ENCODE data around the gene ARHGAP26. TPM values are rescaled to one million over a fixed set of nuclear protein-coding genes. Genes with fewer than 3 reads are reported as not detected.
A peak's percentile ranks its signal among the peaks of the same experiment; 100 is the strongest.

The ARHGAP26 gene
- polyA plus RNA-seq, 1 donor (not counting 4 experiments of a cell fraction or from before 2014, with no cell fraction given), result 3.9 TPM

DNA sequence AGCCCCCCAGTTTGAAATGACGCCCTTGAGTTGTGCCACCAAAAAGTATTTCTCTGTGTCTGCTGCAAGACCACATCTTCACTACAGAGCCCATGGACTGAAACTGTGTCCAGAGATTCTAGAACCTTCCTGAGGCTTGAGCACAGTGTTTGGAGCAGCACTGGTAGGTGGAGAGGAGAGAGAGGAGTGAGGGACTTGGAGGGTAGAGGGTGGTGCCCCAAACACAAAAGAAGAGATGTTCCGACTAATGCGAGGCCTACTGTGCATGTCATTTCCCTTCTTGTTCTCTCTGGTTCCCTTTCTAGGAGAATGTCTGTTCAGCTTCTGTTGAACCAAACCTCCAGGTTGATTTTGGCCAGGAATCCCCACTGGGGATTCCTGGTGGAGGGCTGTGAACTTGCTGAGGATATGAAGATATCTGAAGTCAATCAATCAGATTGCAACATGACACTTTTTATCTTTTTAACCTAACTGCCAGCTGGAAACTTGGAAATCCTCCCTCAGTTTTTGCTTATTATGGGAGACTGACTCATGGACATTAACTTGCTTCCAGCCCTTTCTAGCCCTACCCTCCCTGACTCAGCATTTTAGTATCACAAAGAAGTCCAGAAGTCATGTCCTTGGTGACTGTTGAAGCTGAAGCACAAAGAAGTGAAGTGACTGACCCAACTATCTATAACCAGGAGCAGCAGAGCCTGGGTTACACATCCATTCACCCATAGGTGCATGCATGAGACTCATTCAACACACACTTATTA, 478.8 kb downstream of the ARHGAP26 start:
- H2AFZ ChIP-seq (ENCODE audit: control insufficient read depth, low read length), result no peak overlapping the region
- H3K9me1 ChIP-seq (ENCODE audit: control insufficient read depth, extremely low read depth, insufficient read depth, low read length), result no peaks in the 10 kb centered on the region
- peak; percentile 86 for FAIRE-seq
- peak overlapping the region; percentile 44 for H3K4me2 ChIP-seq (ENCODE audit: control insufficient read depth, extremely low read depth, insufficient read depth, low read depth, low read length)
- H3K4me3 ChIP-seq (ENCODE audit: control insufficient read depth in 2 of 3, extremely low read depth in 1 of 3, insufficient read depth in 2 of 3, low read depth in 1 of 3, low read length in 3 of 3), result no peak overlapping the region
- no peaks in the 10 kb centered on the region for H3K27me3 ChIP-seq (ENCODE audit: control insufficient read depth, extremely low read depth, insufficient read depth, low read length)
- H3K4me1 ChIP-seq (ENCODE audit: control insufficient read depth, extremely low read depth, insufficient read depth, low read length), result peaks cover 47% of the 10 kb centered on the region
- H4K20me1 ChIP-seq (ENCODE audit: control insufficient read depth, extremely low read depth, insufficient read depth, low read length), result no peaks in the 10 kb centered on the region
- DNase-seq (ENCODE audit: low read depth, low spot score), result peak; percentile 66
- no peaks in the 10 kb centered on the region for H3K36me3 ChIP-seq (ENCODE audit: control insufficient read depth in 2 of 2, extremely low read depth in 1 of 2, insufficient read depth in 2 of 2, low read length in 2 of 2)
- no peak overlapping the region for H3K9ac ChIP-seq (ENCODE audit: control insufficient read depth, extremely low read depth, insufficient read depth, low read length)
- H3K79me2 ChIP-seq (ENCODE audit: control insufficient read depth, insufficient read depth, low read length), result no peaks in the 10 kb centered on the region
- H3K9me3 ChIP-seq (ENCODE audit: control insufficient read depth, low read depth, low read length), result no peaks in the 10 kb centered on the region
- peak overlapping the region; percentile 50 for H3K27ac ChIP-seq (ENCODE audit: control insufficient read depth, insufficient read depth, low read length)
- no peak for TF ChIP-seq EZH2 (IDR thresholded peaks at IDR 0.05; ENCODE audit: low read length)
- TF ChIP-seq, protein P1, sequence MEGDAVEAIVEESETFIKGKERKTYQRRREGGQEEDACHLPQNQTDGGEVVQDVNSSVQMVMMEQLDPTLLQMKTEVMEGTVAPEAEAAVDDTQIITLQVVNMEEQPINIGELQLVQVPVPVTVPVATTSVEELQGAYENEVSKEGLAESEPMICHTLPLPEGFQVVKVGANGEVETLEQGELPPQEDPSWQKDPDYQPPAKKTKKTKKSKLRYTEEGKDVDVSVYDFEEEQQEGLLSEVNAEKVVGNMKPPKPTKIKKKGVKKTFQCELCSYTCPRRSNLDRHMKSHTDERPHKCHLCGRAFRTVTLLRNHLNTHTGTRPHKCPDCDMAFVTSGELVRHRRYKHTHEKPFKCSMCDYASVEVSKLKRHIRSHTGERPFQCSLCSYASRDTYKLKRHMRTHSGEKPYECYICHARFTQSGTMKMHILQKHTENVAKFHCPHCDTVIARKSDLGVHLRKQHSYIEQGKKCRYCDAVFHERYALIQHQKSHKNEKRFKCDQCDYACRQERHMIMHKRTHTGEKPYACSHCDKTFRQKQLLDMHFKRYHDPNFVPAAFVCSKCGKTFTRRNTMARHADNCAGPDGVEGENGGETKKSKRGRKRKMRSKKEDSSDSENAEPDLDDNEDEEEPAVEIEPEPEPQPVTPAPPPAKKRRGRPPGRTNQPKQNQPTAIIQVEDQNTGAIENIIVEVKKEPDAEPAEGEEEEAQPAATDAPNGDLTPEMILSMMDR (optimal IDR thresholded peaks at IDR 0.05 in 1 of 3, IDR thresholded peaks at IDR 0.05 in 1 of 3, conservative IDR thresholded peaks at IDR 0.05 in 1 of 3; ENCODE audit: extremely low read depth in 1 of 3, insufficient read depth in 2 of 3, low read length in 3 of 3), result no peak
- dilution Hi-C loops (cut with MboI; ENCODE audit: extremely low pct_ligation_motif_present, low sequenced_read_pairs), result no loop called here

DNA sequence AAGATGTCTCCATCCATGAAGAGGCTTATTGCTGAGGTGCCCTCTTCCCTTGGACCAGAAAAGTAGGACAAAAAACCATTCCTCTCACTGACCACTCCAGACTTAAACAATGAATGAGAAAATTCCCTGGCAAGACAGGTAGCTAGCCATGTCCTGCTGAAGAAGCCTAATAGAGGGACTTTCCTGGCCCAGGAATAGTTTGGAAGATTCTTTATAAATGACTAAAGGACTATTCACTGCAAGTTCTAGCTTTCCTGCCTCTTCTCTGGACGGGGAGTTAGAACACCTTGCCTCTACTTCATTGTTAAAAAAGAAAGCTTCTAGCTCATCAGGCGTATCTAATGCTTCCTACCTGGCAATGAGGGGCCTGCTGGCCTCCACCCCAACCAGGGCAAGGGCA, 479.7 kb downstream of the ARHGAP26 start:
- Histone ChIP-seq H3K4me1 (ENCODE audit: control insufficient read depth, extremely low read depth, insufficient read depth, low read length) (peaks cover 39% of the 10 kb centered on the region), H3K27me3 (ENCODE audit: control insufficient read depth, extremely low read depth, insufficient read depth, low read length) (no peaks in the 10 kb centered on the region), H3K4me2 (ENCODE audit: control insufficient read depth, extremely low read depth, insufficient read depth, low read depth, low read length) (peak overlapping the region; percentile 1), H3K79me2 (ENCODE audit: control insufficient read depth, insufficient read depth, low read length) (no peaks in the 10 kb centered on the region), H3K9me1 (ENCODE audit: control insufficient read depth, extremely low read depth, insufficient read depth, low read length) (no peaks in the 10 kb centered on the region), H3K4me3 (ENCODE audit: control insufficient read depth in 2 of 3, extremely low read depth in 1 of 3, insufficient read depth in 2 of 3, low read depth in 1 of 3, low read length in 3 of 3) (no peak overlapping the region), H3K9ac (ENCODE audit: control insufficient read depth, extremely low read depth, insufficient read depth, low read length) (no peak overlapping the region), H4K20me1 (ENCODE audit: control insufficient read depth, extremely low read depth, insufficient read depth, low read length) (no peaks in the 10 kb centered on the region), H3K9me3 (ENCODE audit: control insufficient read depth, low read depth, low read length) (no peaks in the 10 kb centered on the region), H3K36me3 (ENCODE audit: control insufficient read depth in 2 of 2, extremely low read depth in 1 of 2, insufficient read depth in 2 of 2, low read length in 2 of 2) (no peaks in the 10 kb centered on the region), H2AFZ (ENCODE audit: control insufficient read depth, low read length) (no peak overlapping the region), H3K27ac (ENCODE audit: control insufficient read depth, insufficient read depth, low read length) (peak overlapping the region; percentile 50)
- dilution Hi-C loops (cut with MboI; ENCODE audit: extremely low pct_ligation_motif_present, low sequenced_read_pairs), result no loop called here
- FAIRE-seq (no peak), DNase-seq (ENCODE audit: low read depth, low spot score) (no peak)
- TF ChIP-seq, protein P1 (optimal IDR thresholded peaks at IDR 0.05 in 1 of 3, IDR thresholded peaks at IDR 0.05 in 1 of 3, conservative IDR thresholded peaks at IDR 0.05 in 1 of 3; ENCODE audit: extremely low read depth in 1 of 3, insufficient read depth in 2 of 3, low read length in 3 of 3), result no peak
- no peak for TF ChIP-seq EZH2 (IDR thresholded peaks at IDR 0.05; ENCODE audit: low read length)

Measured in keratinocyte (primary cell).